Left ventricle myocardium inferior (tissue), 1 donor: Measurements from ENCODE around the gene GTPBP6. TPM values are rescaled to one million over a fixed set of nuclear protein-coding genes. Genes with fewer than 3 reads are reported as not detected.

Experiments
- DNase-seq: peaks from one replicate; pipeline ENCODE4 v3.0.0-alpha.2; 2020
- H3K27ac ChIP-seq: fragments of 200-600 bp; replicated peaks from 2 replicates; pipeline ENCODE4 v1.8.0; 2021
- H3K27me3 ChIP-seq: fragments of 200-600 bp; 2 replicates; pipeline ENCODE4 v1.8.0; 2021; ENCODE audit warnings: low read depth
- H3K36me3 ChIP-seq: fragments of 200-600 bp; 2 replicates; pipeline ENCODE4 v1.8.0; 2021
- H3K4me1 ChIP-seq: fragments of 200-600 bp; 2 replicates; pipeline ENCODE4 v1.8.0; 2021
- H3K4me3 ChIP-seq: fragments of 200-600 bp; 2 replicates; pipeline ENCODE4 v1.8.0; 2021; ENCODE audit warnings: mild to moderate bottlenecking, moderate library complexity
- H3K9me3 ChIP-seq: fragments of 200-600 bp; replicated peaks from 2 replicates; pipeline ENCODE4 v1.8.0; 2021
- intact Hi-C: fragments of 100-400 bp; cut with micrococcal nuclease; formaldehyde crosslinking; loops from one replicate; pipeline ENCODE4 v1.11.0; 2022
- total RNA-seq: library from RNA; stranded (reverse); fragmentation: NEBNext Ultra II Directional; extraction: Animal tissue kit (Norgen Biotek cat#: 25700); gene quantifications from one replicate; pipeline ENCODE4 v1.2.1, GENCODE V29; 2021
- TF ChIP-seq, protein P1 (sequence below): fragments of 200-600 bp; IDR thresholded peaks from 2 replicates; pipeline ENCODE4 v1.8.0; 2021; ENCODE audit warnings: antibody characterized with exemption, mild to moderate bottlenecking, borderline replicate concordance
- donor health status: DM: no; HTN: yes; CAD: no; lungs with severe emphysema.

The GTPBP6 gene
- total RNA-seq, 1 donor from 2014 or later = 51.1 TPM

- no peak overlapping the region for H3K4me3 ChIP-seq
- peaks cover 16% of the 10 kb centered on the region for H3K4me1 ChIP-seq
- peak; percentile 11 for DNase-seq
- no peaks in the 10 kb centered on the region for H3K9me3 ChIP-seq
- peaks cover 19% of the 10 kb centered on the region for H3K27me3 ChIP-seq
- intact Hi-C loops = no loop called here
- H3K27ac ChIP-seq = no peak overlapping the region
- TF ChIP-seq, protein P1, sequence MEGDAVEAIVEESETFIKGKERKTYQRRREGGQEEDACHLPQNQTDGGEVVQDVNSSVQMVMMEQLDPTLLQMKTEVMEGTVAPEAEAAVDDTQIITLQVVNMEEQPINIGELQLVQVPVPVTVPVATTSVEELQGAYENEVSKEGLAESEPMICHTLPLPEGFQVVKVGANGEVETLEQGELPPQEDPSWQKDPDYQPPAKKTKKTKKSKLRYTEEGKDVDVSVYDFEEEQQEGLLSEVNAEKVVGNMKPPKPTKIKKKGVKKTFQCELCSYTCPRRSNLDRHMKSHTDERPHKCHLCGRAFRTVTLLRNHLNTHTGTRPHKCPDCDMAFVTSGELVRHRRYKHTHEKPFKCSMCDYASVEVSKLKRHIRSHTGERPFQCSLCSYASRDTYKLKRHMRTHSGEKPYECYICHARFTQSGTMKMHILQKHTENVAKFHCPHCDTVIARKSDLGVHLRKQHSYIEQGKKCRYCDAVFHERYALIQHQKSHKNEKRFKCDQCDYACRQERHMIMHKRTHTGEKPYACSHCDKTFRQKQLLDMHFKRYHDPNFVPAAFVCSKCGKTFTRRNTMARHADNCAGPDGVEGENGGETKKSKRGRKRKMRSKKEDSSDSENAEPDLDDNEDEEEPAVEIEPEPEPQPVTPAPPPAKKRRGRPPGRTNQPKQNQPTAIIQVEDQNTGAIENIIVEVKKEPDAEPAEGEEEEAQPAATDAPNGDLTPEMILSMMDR = no peak
- H3K36me3 ChIP-seq = peaks cover 54% of the 10 kb centered on the region
These were observed 15.2 kb upstream of the GTPBP6 start for GRCh38 chrX:333611-334311.

DNA sequence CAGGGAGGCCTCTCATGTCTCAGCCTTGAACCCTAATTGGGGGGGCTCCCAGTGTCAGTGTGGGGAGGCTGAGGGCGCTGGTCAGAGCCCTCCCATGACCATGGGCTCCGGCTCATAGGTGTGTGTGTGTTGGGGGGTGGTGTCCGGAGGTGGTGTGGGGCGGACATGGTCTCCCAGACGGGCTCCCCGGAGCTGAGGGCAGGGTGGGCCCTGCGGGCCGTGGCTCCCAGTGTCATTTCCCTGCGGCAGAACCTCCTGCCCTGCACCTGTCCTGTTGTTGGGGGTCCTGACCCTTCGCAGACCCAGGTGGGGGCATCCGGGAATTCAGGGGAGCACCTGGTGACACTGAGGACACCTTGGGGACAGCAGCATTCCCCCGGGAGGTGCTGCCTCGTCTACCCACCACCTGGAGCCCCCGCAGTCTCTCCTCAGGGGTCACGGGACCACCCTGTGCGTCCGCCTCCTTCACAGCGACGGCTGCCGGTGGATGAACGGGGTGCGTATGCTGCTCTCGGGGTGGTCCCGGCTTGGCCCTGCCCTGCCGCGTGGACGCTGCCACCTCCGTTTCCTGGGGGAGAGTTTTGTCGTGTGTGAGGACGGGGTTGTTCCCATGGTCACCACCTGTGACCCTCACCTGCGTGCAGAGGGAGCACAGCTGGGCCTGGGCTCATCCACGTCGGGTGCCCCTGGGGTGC is 14.5 kb upstream of the GTPBP6 start:
- Histone ChIP-seq H3K36me3 (peaks cover 48% of the 10 kb centered on the region), H3K4me3 (no peak overlapping the region), H3K9me3 (no peaks in the 10 kb centered on the region), H3K4me1 (peaks cover 16% of the 10 kb centered on the region), H3K27me3 (peaks cover 19% of the 10 kb centered on the region), H3K27ac (no peak overlapping the region)
- peak; percentile 10 for DNase-seq
- TF ChIP-seq, protein P1 = no peak
- intact Hi-C loops = no loop called here

GRCh38 chrX:332496-332860 is 13.9 kb upstream of the GTPBP6 start:
- H3K36me3 ChIP-seq = peaks cover 43% of the 10 kb centered on the region
- DNase-seq = peak; percentile 11
- intact Hi-C loops = no loop called here

DNA sequence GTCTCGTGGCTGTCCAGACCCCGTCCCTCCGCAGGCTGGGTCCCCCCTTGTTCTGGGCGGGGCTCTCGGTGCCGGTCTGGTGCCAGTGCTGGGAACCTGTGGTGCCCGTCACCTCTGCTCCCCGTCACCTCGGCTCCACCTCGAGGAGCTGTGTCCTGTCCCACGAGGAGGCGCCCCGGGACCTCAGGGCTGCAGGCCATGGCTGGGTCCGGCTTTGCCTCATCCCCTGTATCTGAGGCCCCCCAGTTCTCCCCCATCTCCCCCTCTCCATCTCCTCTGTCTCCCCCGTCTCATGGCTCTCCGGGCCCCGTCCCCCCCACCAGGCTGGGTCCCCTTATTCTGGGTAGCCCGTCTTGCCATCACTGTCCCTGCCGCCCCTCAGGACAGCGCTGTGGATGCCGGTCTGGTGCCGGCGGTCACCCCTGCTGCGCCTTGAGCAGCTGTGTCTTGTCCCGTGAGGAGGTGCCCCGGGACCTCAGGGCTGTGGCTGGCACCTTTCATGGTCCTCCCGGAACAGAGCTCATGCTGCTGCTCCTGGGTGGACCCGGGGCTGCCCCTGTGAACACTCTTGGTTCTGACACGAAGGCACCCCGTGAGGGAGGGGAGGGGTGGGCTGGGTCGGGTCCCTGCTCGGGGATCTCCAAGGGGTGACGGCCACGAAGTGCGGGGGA is 13.4 kb upstream of the GTPBP6 start:
- H3K4me1 ChIP-seq = peaks cover 16% of the 10 kb centered on the region
- H3K9me3 ChIP-seq = no peaks in the 10 kb centered on the region
- H3K27ac ChIP-seq = no peak overlapping the region
- intact Hi-C loops = no loop called here
- DNase-seq = peak; percentile 15
- TF ChIP-seq, protein P1 = no peak
- H3K4me3 ChIP-seq = peak overlapping the region; percentile 48
- H3K27me3 ChIP-seq = peaks cover 24% of the 10 kb centered on the region
- H3K36me3 ChIP-seq = peaks cover 37% of the 10 kb centered on the region

More at GRCh38 chrX:332496-332860, 13.9 kb upstream of the GTPBP6 start:
- peaks cover 23% of the 10 kb centered on the region for H3K27me3 ChIP-seq
- no peak overlapping the region for H3K4me3 ChIP-seq
- peaks cover 16% of the 10 kb centered on the region for H3K4me1 ChIP-seq
- H3K27ac ChIP-seq = no peak overlapping the region
- H3K9me3 ChIP-seq = no peaks in the 10 kb centered on the region
- TF ChIP-seq, protein P1 = no peak

DNA sequence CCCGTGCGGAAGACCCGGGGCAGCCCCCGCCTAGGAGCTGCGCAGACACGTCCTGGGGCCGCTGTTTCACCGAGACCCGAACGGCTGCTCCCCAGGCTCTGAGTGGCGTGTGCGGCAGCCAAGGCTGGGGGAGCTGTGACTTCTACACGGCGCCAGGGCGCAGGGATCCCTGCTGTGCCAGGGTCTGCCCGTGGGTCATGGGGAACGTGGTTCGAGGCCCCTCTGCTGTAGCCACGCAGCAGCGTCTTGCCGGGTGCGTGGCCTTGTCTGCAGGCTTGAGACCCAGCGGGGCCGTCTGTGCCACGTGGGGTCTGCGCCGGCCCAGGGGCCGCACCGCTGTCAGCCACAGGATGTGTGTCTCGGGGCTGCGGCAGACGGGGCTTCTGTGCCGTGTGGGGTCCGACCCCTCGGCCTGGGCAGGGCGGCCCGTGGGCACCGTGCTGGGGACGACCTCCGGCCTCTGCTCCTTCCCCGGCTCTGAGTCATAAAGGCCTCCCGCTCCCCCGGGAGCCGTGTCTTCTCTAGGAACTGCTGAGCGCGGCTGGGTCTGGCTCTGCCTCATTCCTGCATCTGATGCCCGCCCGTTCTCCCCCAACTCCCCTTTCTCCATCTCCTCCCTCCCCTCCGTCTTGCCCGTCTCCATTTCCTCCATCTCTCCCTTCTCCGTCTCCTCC is 12.7 kb upstream of the GTPBP6 start:
- TF ChIP-seq, protein P1 = no peak
- H3K4me1 ChIP-seq = peaks cover 16% of the 10 kb centered on the region
- intact Hi-C loops = no loop called here
- peaks cover 31% of the 10 kb centered on the region for H3K36me3 ChIP-seq
- H3K4me3 ChIP-seq = peak overlapping the region; percentile 48
- H3K9me3 ChIP-seq = no peaks in the 10 kb centered on the region
- H3K27ac ChIP-seq = no peak overlapping the region
- peaks cover 24% of the 10 kb centered on the region for H3K27me3 ChIP-seq
- peak; percentile 15 for DNase-seq
